H1 (cell line): Measurements from ENCODE around the gene KLF4. TPM values are rescaled to one million over a fixed set of nuclear protein-coding genes. Genes with fewer than 3 reads are reported as not detected.

Source experiments
- polyA plus RNA-seq, 7 experiments: library from polyadenylated mRNA; depleted of rRNA in 3 of 7; stranded (reverse) in 5 of 7; unstranded in 2 of 7; fragments of >200 nt in 5 of 7; fragments of 200-250 nt in 2 of 7; gene quantifications; 1 replicate in 5 of 7; 2 replicates in 1 of 7; 4 replicates in 1 of 7; pipeline versions ENCODE4 v1.2.1 to v1.2.3, GENCODE V29; 2011 to 2013; ENCODE audit warnings: missing spikeins in 2 of 7, mixed read lengths in 2 of 7
- small RNA-seq: library from polyadenylated mRNA; stranded (forward); fragments of <200 nt; extraction: miRNeasy Mini kit (QIAGEN cat#:217004); gene quantifications from one replicate; pipeline ENCODE3, GENCODE V24; 2013; ENCODE audit not compliant: insufficient read depth
- total RNA-seq: library from RNA; stranded (reverse); fragmentation: NEBNext Ultra II Directional; extraction: Animal tissue kit (Norgen Biotek cat#: 25700); gene quantifications from 2 replicates; pipeline ENCODE4 v1.2.1, GENCODE V29; 2021

Gene KLF4
- total and polyA plus RNA-seq, 2 of the 8 experiments (the other 6 are each of a cell fraction or from before 2014, with no cell fraction given), result 0.77 to 2.8 TPM

Small RNA genes within 50 kb of the gene (small RNA-seq; reads per million reads assigned to genes)
- not detected for gene HMGN2P32
- not detected for gene RNU6-492P

Other genes starting within 250 kb of the KLF4 start
- gene RAD23B, start 206.5 kb downstream of the KLF4 start, total RNA-seq, result 162 and 165 TPM in 2 replicates
- 91.9 and 97.1 TPM in 2 replicates for gene RAD23B, start 206.5 kb downstream of the KLF4 start, polyA plus RNA-seq (2011; rRNA removed)